HCT116 (cell line): ENCODE results near the gene NUDT2. TPM values are rescaled to one million over a fixed set of nuclear protein-coding genes. Genes with fewer than 3 reads are reported as not detected.

Experiments
- ATAC-seq: fragments of 200-7000 bp; cut with Tn5 transposase; 2 replicates; pipeline ENCODE4 v1.9.1; 2020; ENCODE audit warnings: mild to moderate bottlenecking, moderate library complexity
- BruUV-seq: library from RNA; stranded (reverse); fragments of 400-500 nt; replicated peaks from 2 replicates; lab custom pipeline; 2021; lab: Mats Ljungman, UMichigan
- CTCF ChIA-PET: fragments of 300-600 bp; sonication (Branson Sonifier 250); formaldehyde crosslinking; loops from one replicate; lab custom pipeline; 2021; ENCODE audit warnings: antibody characterized with exemption; lab: Charles Lee
- POLR2A ChIA-PET: fragments of 300-600, 350-600 bp; sonication (Branson Sonifier 250); formaldehyde crosslinking; loops from one replicate; lab custom pipeline; 2021; ENCODE audit warnings: antibody characterized with exemption; lab: Charles Lee
- RAD21 ChIA-PET, 2 experiments: fragments of 300-600 bp; sonication (Branson Sonifier 250); formaldehyde crosslinking; loops; one replicate each; lab custom pipeline; 2023; ENCODE audit warnings: low total read pairs in 2 of 2; ENCODE audit not compliant: uncharacterized antibody in 2 of 2, unreplicated experiment in 2 of 2, low non-redundant PET in 1 of 2; lab: Charles Lee
- DNase-seq: peaks from one replicate; pipeline ENCODE4 v3.0.0-alpha.2; 2010; ENCODE audit warnings: low read depth, low spot score
- H2AFZ ChIP-seq: fragments of 200-600 bp; shearing (Covaris generic), sonication (generic); 2 replicates; pipeline ENCODE4 v1.6.1; 2017; ENCODE audit warnings: low read depth, mixed run types, mixed read lengths, antibody characterized with exemption, low read length; ENCODE audit not compliant: poor library complexity, severe bottlenecking
- H3K27ac ChIP-seq: 2 replicates; pipeline ENCODE4 v1.5.1; 2012; ENCODE audit warnings: low read depth, low read length
- H3K27me3 ChIP-seq: fragments of 200-600 bp; sonication (generic); 2 replicates; pipeline ENCODE4 v1.6.1; 2016; ENCODE audit warnings: mixed run types, low read length, mixed read lengths; ENCODE audit not compliant: insufficient read depth
- H3K36me3 ChIP-seq, 2 experiments: fragments of 200-500 bp in 1 of 2; fragments of 200-600 bp in 1 of 2; sonication (Bioruptor generic) in 1 of 2; sonication (generic) in 1 of 2; 2 replicates each; pipeline versions ENCODE4 v1.5.1 to v1.6.1; 2014 to 2016; ENCODE audit warnings: low read length in 2 of 2, inconsistent platforms in 1 of 2, mixed read lengths in 1 of 2, mixed run types in 1 of 2; ENCODE audit not compliant: insufficient read depth in 2 of 2, control insufficient read depth in 1 of 2
- H3K4me1 ChIP-seq, 2 experiments: fragments of 200-600 bp in 1 of 2; sonication (generic) in 1 of 2; 2 replicates each; pipeline versions ENCODE4 v1.5.1 to v1.6.1; 2012 to 2017; ENCODE audit warnings: low read length in 2 of 2, inconsistent platforms in 1 of 2, mild to moderate bottlenecking in 1 of 2, mixed read lengths in 1 of 2, mixed run types in 1 of 2, moderate library complexity in 1 of 2; ENCODE audit not compliant: insufficient read depth in 2 of 2, control insufficient read depth in 1 of 2
- H3K4me2 ChIP-seq: fragments of 200-600 bp; sonication (generic); 2 replicates; pipeline ENCODE4 v1.6.1; 2017; ENCODE audit warnings: mixed run types, low read length, mixed read lengths
- H3K4me3 ChIP-seq, 2 experiments: fragments of 200-600 bp in 1 of 2; sonication (generic) in 1 of 2; replicated peaks in 1 of 2; 2 replicates each; pipeline ENCODE4 v1.5.1; 2011 to 2016; ENCODE audit warnings: low read length in 2 of 2, control low read depth in 1 of 2, low read depth in 1 of 2, mild to moderate bottlenecking in 1 of 2, mixed read lengths in 1 of 2, mixed run types in 1 of 2
- H3K79me2 ChIP-seq: fragments of 200-600 bp; sonication (generic); 2 replicates; pipeline ENCODE4 v1.6.1; 2017; ENCODE audit warnings: mild to moderate bottlenecking, mixed run types, low read length, moderate library complexity, mixed read lengths; ENCODE audit not compliant: insufficient read depth
- H3K9ac ChIP-seq: fragments of 200-600 bp; sonication (generic); 2 replicates; pipeline ENCODE4 v1.6.1; 2016; ENCODE audit warnings: low read length, mixed read lengths
- H3K9me2 ChIP-seq: fragments of 200-600 bp; sonication (generic), shearing (Covaris generic); 2 replicates; pipeline ENCODE4 v1.6.1; 2017; ENCODE audit warnings: mixed run types, mild to moderate bottlenecking, moderate library complexity; ENCODE audit not compliant: insufficient read depth
- H3K9me3 ChIP-seq, 2 experiments: fragments of 200-500 bp in 1 of 2; fragments of 200-600 bp in 1 of 2; sonication (Bioruptor generic) in 1 of 2; sonication (generic) in 1 of 2; 2 replicates each; pipeline ENCODE4 v1.6.1; 2014 to 2017; ENCODE audit warnings: low read length in 2 of 2, mixed read lengths in 2 of 2, inconsistent platforms in 1 of 2, low read depth in 1 of 2, mild to moderate bottlenecking in 1 of 2, mixed run types in 1 of 2, moderate library complexity in 1 of 2; ENCODE audit not compliant: control insufficient read depth in 1 of 2, insufficient read depth in 1 of 2
- H4K20me1 ChIP-seq: fragments of 200-600 bp; sonication (generic), shearing (Covaris generic); 2 replicates; pipeline ENCODE4 v1.6.1; 2017; ENCODE audit warnings: mixed run types, mild to moderate bottlenecking, moderate library complexity; ENCODE audit not compliant: insufficient read depth
- CEBPB ChIP-seq: IDR thresholded peaks from 2 replicates; pipeline ENCODE4 v1.6.1; 2012; ENCODE audit warnings: low read depth
- RAD21 ChIP-seq: IDR thresholded peaks from 2 replicates; pipeline ENCODE4 v1.6.1; 2012; ENCODE audit warnings: low read depth, mild to moderate bottlenecking
- SRF ChIP-seq: IDR thresholded peaks from 2 replicates; pipeline ENCODE4 v1.6.1; 2012; ENCODE audit warnings: low read depth
- intact Hi-C: fragments of 100-400 bp; cut with micrococcal nuclease; formaldehyde crosslinking; loops from 2 replicates; pipeline ENCODE4 v1.10.0; 2022
- total RNA-seq: library from RNA; stranded (reverse); gene quantifications from one replicate; pipeline ENCODE4 v1.2.1, GENCODE V29; 2021; ENCODE audit not compliant: unreplicated experiment
- TF ChIP-seq, protein P1 (sequence below): IDR thresholded peaks from 2 replicates; pipeline ENCODE4 v1.6.1; 2012
- TF ChIP-seq, protein P2 (sequence below): IDR thresholded peaks from 2 replicates; pipeline ENCODE4 v1.6.1; 2012; ENCODE audit warnings: low read depth

The NUDT2 gene
- total RNA-seq, 1 experiment from 2014 or later: 39.3 TPM

DNA sequence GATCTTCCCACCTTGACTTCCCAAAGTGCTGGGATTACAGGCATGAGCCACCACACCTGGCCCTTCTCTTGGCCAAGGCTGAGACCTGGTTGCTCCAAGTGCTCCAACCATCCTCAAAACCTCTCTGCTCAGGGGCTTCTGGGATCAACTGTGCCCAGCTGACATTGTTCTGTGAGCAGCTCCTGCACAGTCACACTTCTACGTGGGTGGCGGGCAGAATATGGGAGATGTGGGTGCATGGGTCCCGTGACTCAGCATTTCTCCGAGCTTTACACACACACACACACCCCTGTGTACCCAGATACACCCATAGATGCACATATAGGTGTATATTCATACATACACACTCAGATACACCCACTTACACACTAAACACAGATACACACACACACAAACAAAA, 57.9 kb downstream of the NUDT2 start:
- Histone ChIP-seq H3K27me3 (no peaks in the 10 kb centered on the region), H3K36me3 (no peaks in the 10 kb centered on the region), H3K4me3 (no peak overlapping the region), H2AFZ (no peak overlapping the region), H3K9me2 (no peaks in the 10 kb centered on the region), H3K27ac (no peak overlapping the region), H3K4me1 (no peaks in the 10 kb centered on the region), H3K79me2 (no peaks in the 10 kb centered on the region), H3K4me2 (no peak overlapping the region), H4K20me1 (no peaks in the 10 kb centered on the region), H3K9ac (no peak overlapping the region), H3K9me3 (no peaks in the 10 kb centered on the region)
- ATAC-seq (no peak), DNase-seq (no peak)
- TF ChIP-seq, protein P1, sequence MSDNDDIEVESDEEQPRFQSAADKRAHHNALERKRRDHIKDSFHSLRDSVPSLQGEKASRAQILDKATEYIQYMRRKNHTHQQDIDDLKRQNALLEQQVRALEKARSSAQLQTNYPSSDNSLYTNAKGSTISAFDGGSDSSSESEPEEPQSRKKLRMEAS: no peak
- TF ChIP-seq SRF: no peak
- TF ChIP-seq RAD21: no peak
- TF ChIP-seq, protein P2, sequence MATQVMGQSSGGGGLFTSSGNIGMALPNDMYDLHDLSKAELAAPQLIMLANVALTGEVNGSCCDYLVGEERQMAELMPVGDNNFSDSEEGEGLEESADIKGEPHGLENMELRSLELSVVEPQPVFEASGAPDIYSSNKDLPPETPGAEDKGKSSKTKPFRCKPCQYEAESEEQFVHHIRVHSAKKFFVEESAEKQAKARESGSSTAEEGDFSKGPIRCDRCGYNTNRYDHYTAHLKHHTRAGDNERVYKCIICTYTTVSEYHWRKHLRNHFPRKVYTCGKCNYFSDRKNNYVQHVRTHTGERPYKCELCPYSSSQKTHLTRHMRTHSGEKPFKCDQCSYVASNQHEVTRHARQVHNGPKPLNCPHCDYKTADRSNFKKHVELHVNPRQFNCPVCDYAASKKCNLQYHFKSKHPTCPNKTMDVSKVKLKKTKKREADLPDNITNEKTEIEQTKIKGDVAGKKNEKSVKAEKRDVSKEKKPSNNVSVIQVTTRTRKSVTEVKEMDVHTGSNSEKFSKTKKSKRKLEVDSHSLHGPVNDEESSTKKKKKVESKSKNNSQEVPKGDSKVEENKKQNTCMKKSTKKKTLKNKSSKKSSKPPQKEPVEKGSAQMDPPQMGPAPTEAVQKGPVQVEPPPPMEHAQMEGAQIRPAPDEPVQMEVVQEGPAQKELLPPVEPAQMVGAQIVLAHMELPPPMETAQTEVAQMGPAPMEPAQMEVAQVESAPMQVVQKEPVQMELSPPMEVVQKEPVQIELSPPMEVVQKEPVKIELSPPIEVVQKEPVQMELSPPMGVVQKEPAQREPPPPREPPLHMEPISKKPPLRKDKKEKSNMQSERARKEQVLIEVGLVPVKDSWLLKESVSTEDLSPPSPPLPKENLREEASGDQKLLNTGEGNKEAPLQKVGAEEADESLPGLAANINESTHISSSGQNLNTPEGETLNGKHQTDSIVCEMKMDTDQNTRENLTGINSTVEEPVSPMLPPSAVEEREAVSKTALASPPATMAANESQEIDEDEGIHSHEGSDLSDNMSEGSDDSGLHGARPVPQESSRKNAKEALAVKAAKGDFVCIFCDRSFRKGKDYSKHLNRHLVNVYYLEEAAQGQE: no peak
- RAD21 ChIA-PET: no interaction called here
- POLR2A ChIA-PET: no interaction called here
- CTCF ChIA-PET: no interaction called here
- intact Hi-C loops: no loop called here
- BruUV-seq: no TSS peak

DNA sequence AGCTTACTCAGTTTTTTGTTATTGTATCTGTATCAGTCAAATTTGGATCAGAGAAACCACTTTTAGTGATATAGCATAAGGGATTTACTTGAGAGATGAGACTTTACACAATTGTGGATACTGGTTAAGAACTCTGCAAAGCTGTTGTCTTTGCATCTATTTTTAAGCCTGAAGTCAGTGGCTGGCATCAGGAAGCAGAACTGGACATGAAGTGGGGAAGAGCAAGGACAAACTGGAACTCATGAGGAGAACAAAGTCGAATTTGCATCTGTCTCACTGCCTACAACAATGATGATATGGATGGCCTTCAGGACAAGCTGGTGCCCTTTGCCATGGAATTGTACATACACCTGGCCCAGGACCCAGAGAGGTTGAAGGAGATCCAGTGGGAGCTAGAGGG, 63.1 kb downstream of the NUDT2 start:
- CTCF ChIA-PET: interaction anchor here (1.1 to 1.3 kb wide), 2 partner anchors 11 to 13 kb away, joined by 4 read pairs; no protein-coding TSS in a partner anchor
- Histone ChIP-seq H4K20me1 (no peaks in the 10 kb centered on the region), H2AFZ (no peak overlapping the region), H3K4me1 (peaks cover 0 to under 1% of the 10 kb centered on the region in 2 experiments; a peak in 1 of 4 replicates), H3K36me3 (no peaks in the 10 kb centered on the region), H3K4me2 (no peak overlapping the region), H3K79me2 (no peaks in the 10 kb centered on the region), H3K4me3 (no peak overlapping the region), H3K27ac (no peak overlapping the region), H3K9me3 (no peaks in the 10 kb centered on the region), H3K27me3 (no peaks in the 10 kb centered on the region)
- no peak for DNase-seq
- no peak for ATAC-seq
- POLR2A ChIA-PET: no interaction called here
- RAD21 ChIA-PET: no interaction called here
- intact Hi-C loops: no loop called here
- no peak for TF ChIP-seq CEBPB
- TF ChIP-seq, all 23 proteins: peak for 0
- Histone ChIP-seq H3K9me2 (no peaks in the 10 kb centered on the region), H3K9ac (no peak overlapping the region)
- BruUV-seq: no TSS peak

Other genes starting within 250 kb of the NUDT2 start
- gene DCAF12, start 202.9 kb upstream of the NUDT2 start, total RNA-seq: 40.2 TPM
- gene UBAP1, start 150.5 kb upstream of the NUDT2 start, total RNA-seq: 30.8 TPM
- gene KIF24, start 301 bp upstream of the NUDT2 start, total RNA-seq: 5.8 TPM
- 8.5 TPM for gene MYORG, start 47.3 kb downstream of the NUDT2 start, total RNA-seq
- gene FAM219A, start 129.0 kb downstream of the NUDT2 start, total RNA-seq: 13.4 TPM
- gene DNAI1, start 129.2 kb downstream of the NUDT2 start, total RNA-seq: 1.1 TPM
- gene ENHO, start 193.4 kb downstream of the NUDT2 start, total RNA-seq: 6.1 TPM